HepG2 (cell line): ENCODE data around the gene VWA7. TPM values are rescaled to one million over a fixed set of nuclear protein-coding genes. Genes with fewer than 3 reads are reported as not detected.
A peak's percentile ranks its signal among the peaks of the same experiment; 100 is the strongest.

Experiments used
- DRAP1 ChIP-seq: IDR thresholded peaks from 2 replicates; pipeline ENCODE4 v1.6.1; 2016; ENCODE audit warnings: missing genetic modification reagents, missing compliant biosample characterization
- FOXO4 ChIP-seq: sonication (generic); formaldehyde crosslinking; conservative IDR thresholded peaks from 2 replicates; pipeline ENCODE4 v1.8.1; 2023; ENCODE audit warnings: missing genetic modification reagents
- HDAC6 ChIP-seq: fragments of 200-600 bp; sonication (generic); IDR thresholded peaks from 2 replicates; pipeline ENCODE4 v1.7.0; 2017; ENCODE audit warnings: mild to moderate bottlenecking, antibody characterized with exemption, low read length, low read depth
- HOXA3 ChIP-seq: sonication (generic); formaldehyde crosslinking; IDR thresholded peaks from 2 replicates; pipeline ENCODE4 v1.5.0; 2020; ENCODE audit warnings: missing genetic modification reagents
- ISX ChIP-seq: sonication (generic); formaldehyde crosslinking; conservative IDR thresholded peaks from 2 replicates; pipeline ENCODE4 v1.5.0; 2020; ENCODE audit warnings: missing genetic modification reagents
- KLF6 ChIP-seq: IDR thresholded peaks from 2 replicates; pipeline ENCODE4 v1.8.0; 2016; ENCODE audit warnings: missing biosample characterization, missing genetic modification reagents
- NAIF1 ChIP-seq: sonication (generic); formaldehyde crosslinking; IDR thresholded peaks from 2 replicates; pipeline ENCODE4 v1.5.0; 2020; ENCODE audit warnings: mild to moderate bottlenecking, missing genetic modification reagents, borderline replicate concordance
- NCOA5 ChIP-seq: sonication (generic); formaldehyde crosslinking; IDR thresholded peaks from 2 replicates; pipeline ENCODE4 v1.4.0; 2020; ENCODE audit warnings: missing genetic modification reagents
- PRDM10 ChIP-seq: sonication (generic); formaldehyde crosslinking; IDR thresholded peaks from 2 replicates; pipeline ENCODE4 v1.4.0; 2020; ENCODE audit warnings: low read depth, missing genetic modification reagents
- RFX3 ChIP-seq: IDR thresholded peaks from 2 replicates; pipeline ENCODE4 v1.6.1; 2016; ENCODE audit warnings: missing biosample characterization, missing genetic modification reagents
- SMAD1 ChIP-seq: sonication (generic); formaldehyde crosslinking; IDR thresholded peaks from 2 replicates; pipeline ENCODE4 v1.4.0; 2020; ENCODE audit warnings: missing genetic modification reagents, low read depth, mild to moderate bottlenecking, borderline replicate concordance
- ZNF142 ChIP-seq: sonication (generic); formaldehyde crosslinking; IDR thresholded peaks from 2 replicates; pipeline ENCODE4 v1.4.0; 2020; ENCODE audit warnings: missing genetic modification reagents
- ZNF414 ChIP-seq: sonication (generic); formaldehyde crosslinking; IDR thresholded peaks from 2 replicates; pipeline ENCODE4 v1.5.0; 2020; ENCODE audit warnings: missing genetic modification reagents
- ZNF547 ChIP-seq: sonication (generic); formaldehyde crosslinking; IDR thresholded peaks from 2 replicates; pipeline ENCODE4 v1.5.1; 2020; ENCODE audit warnings: mild to moderate bottlenecking, missing genetic modification reagents
- ZNF552 ChIP-seq: sonication (generic); formaldehyde crosslinking; IDR thresholded peaks from 2 replicates; pipeline ENCODE4 v1.9.0; 2022; ENCODE audit warnings: missing genetic modification reagents, mild to moderate bottlenecking, borderline replicate concordance
- ZNF761 ChIP-seq: sonication (generic); formaldehyde crosslinking; conservative IDR thresholded peaks from 2 replicates; pipeline ENCODE4 v1.4.0; 2020; ENCODE audit warnings: mild to moderate bottlenecking, missing genetic modification reagents
- polyA plus RNA-seq, 8 experiments: library from polyadenylated mRNA; depleted of rRNA in 3 of 8; stranded (reverse) in 7 of 8; unstranded in 1 of 8; fragments of >200 nt; fragmentation: Illumina TruSeq in 4 of 8; extraction: Trizol in 4 of 8; gene quantifications; 2 replicates each; pipeline versions ENCODE4 v1.2.1 to v1.2.3, GENCODE V29; 2011 to 2016; ENCODE audit warnings: low read depth in 4 of 8, missing spikeins in 1 of 8, mixed read lengths in 1 of 8; ENCODE audit not compliant: insufficient read depth in 1 of 8
- total RNA-seq, 5 experiments: library from RNA; depleted of rRNA; stranded (reverse); fragments of >200 nt; fragmentation: Illumina TruSeq; extraction: Trizol; gene quantifications; 2 replicates each; pipeline ENCODE4 v1.2.3, GENCODE V29; 2016; ENCODE audit warnings: low read depth in 1 of 5

The VWA7 gene
- total and polyA plus RNA-seq, 2 of the 13 experiments (the other 11 are each of a cell fraction or from before 2014, with no cell fraction given) = 0.86 to 3.3 TPM

- TF ChIP-seq ZNF142 = peak; percentile 81
- no peak for TF ChIP-seq HDAC6
- peak; percentile 92 for TF ChIP-seq NAIF1
- TF ChIP-seq KLF6 (CRISPR knock-in tag) = 0 out of 2 replicates have a peak, but pooled peaks have one; percentile 53
- TF ChIP-seq ZNF414 = no peak; the same call in 1 of the 2 replicates
- peak; percentile 95; the same call in 1 of the 2 replicates for TF ChIP-seq HOXA3 (CRISPR knock-in tag)
- peak; percentile 99 for TF ChIP-seq ZNF547
- TF ChIP-seq ZNF552 (CRISPR knock-in tag) = peak; percentile 99
- TF ChIP-seq ZNF761 (CRISPR knock-in tag) = peak; percentile 85
- TF ChIP-seq DRAP1 (CRISPR knock-in tag) = peak; percentile 60
- TF ChIP-seq NCOA5 (CRISPR knock-in tag) = no peak
- TF ChIP-seq SMAD1 (CRISPR knock-in tag) = peak; percentile 77; the same call in 1 of the 2 replicates
- TF ChIP-seq ISX = 0 out of 2 replicates have a peak, but pooled peaks have one; percentile 81
- TF ChIP-seq FOXO4 = peak; percentile 99
- peak; percentile 93 for TF ChIP-seq RFX3
- peak; percentile 44; the same call in 1 of the 2 replicates for TF ChIP-seq PRDM10 (CRISPR knock-in tag)
Observed at GRCh38 chr6:31739639-31740396, 37.3 kb downstream of the VWA7 start, which contains the start of gene MSH5 (continued).
